Measurements from ENCODE around the gene ADGRG3. TPM values are rescaled to one million over a fixed set of nuclear protein-coding genes. Genes with fewer than 3 reads are reported as not detected.

ADGRG3 gene
- total RNA-seq, 4 donors from 2014 or later = 1.0 to 3.2 (median 2.5) TPM; not detected in 1

DNA sequence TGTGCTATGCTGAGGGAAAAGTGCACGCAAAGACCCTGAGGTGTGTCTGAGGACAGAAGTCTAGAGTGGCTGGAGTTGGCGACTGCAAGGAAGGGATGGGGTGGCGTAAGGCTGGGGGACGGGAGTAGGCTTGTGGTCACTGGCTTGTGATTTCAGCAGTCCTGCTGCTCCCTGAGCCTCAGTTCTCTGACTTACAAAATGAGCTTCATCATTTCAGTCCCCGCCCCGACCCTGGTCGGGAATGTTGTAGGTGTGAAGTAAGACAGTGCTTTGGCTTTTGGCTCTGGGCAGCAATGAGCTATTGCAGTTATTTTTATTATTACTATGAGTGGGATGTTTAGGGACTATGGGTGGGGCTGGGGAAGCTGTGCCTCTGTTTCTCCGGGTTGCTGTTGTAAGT lies 31.1 kb upstream of the ADGRG3 start:
- H3K27ac ChIP-seq = peak overlapping the region; percentile 65 to 72
- no peak for TF ChIP-seq POLR2A (IDR thresholded peaks at IDR 0.05)
- TF ChIP-seq, protein P1, sequence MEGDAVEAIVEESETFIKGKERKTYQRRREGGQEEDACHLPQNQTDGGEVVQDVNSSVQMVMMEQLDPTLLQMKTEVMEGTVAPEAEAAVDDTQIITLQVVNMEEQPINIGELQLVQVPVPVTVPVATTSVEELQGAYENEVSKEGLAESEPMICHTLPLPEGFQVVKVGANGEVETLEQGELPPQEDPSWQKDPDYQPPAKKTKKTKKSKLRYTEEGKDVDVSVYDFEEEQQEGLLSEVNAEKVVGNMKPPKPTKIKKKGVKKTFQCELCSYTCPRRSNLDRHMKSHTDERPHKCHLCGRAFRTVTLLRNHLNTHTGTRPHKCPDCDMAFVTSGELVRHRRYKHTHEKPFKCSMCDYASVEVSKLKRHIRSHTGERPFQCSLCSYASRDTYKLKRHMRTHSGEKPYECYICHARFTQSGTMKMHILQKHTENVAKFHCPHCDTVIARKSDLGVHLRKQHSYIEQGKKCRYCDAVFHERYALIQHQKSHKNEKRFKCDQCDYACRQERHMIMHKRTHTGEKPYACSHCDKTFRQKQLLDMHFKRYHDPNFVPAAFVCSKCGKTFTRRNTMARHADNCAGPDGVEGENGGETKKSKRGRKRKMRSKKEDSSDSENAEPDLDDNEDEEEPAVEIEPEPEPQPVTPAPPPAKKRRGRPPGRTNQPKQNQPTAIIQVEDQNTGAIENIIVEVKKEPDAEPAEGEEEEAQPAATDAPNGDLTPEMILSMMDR (IDR thresholded peaks at IDR 0.05) = no peak
- no peak for DNase-seq
- no peaks in the 10 kb centered on the region for H3K9me3 ChIP-seq
- no peaks in the 10 kb centered on the region for H3K36me3 ChIP-seq
- no peak overlapping the region for H3K4me3 ChIP-seq
- intact Hi-C loops (cut with DNase I; ENCODE audit: low total_unique reads) = no loop called here
- no peaks in the 10 kb centered on the region for H3K4me1 ChIP-seq
- H3K27me3 ChIP-seq = no peaks in the 10 kb centered on the region

DNA sequence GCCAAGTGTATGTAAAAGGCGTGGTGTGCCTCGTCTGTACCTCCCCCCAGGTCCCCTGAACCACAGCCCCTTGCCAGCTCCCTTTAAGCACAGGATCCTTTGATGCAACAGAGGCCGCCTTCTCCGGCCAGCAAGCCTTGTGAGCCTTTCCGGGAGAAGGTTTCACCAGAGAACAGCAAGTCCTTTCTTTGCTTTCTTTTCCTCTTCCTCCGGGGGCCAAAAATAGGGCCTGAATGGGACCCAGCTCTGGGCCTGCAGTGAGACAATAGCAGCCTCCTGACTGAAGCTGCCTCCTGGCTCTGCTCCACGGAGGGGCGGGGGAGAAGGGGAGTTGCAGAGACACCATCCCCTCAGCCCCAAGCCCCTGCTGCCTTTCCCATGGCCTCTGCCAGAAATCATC lies 30.7 kb upstream of the ADGRG3 start:
- no peaks in the 10 kb centered on the region for H3K9me3 ChIP-seq
- no peaks in the 10 kb centered on the region for H3K27me3 ChIP-seq
- intact Hi-C loops (cut with DNase I; ENCODE audit: low total_unique reads) = no loop called here
- H3K4me3 ChIP-seq = no peak overlapping the region
- peak in 1 of 2 donors; percentile 58 for DNase-seq
- no peaks in the 10 kb centered on the region for H3K4me1 ChIP-seq
- no peak for TF ChIP-seq POLR2A (IDR thresholded peaks at IDR 0.05)
- TF ChIP-seq, protein P1 (IDR thresholded peaks at IDR 0.05) = no peak
- H3K36me3 ChIP-seq = no peaks in the 10 kb centered on the region
- H3K27ac ChIP-seq = peak overlapping the region; percentile 65 to 72

DNA sequence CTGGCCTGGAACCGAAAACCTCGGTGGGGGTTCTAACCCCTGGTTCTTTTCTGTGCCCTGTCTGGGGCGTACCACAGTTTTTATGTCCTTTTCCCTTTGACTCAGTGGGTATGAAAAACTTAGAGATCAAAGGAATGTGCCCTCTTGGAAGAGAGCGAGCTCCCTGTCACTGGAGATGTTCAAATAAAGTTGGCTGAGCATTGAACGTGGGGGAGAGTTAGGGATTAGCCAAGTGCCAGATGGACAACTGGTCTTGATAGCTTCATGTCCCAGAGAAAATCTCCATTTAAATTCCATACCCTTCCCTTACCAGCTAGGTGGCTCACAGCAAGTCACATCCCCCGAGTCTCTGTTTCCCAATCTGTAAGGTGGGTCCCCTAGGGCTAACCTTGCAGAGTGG lies 30.1 kb upstream of the ADGRG3 start:
- no peaks in the 10 kb centered on the region for H3K36me3 ChIP-seq
- no peak for TF ChIP-seq POLR2A (IDR thresholded peaks at IDR 0.05)
- TF ChIP-seq, protein P1 (IDR thresholded peaks at IDR 0.05) = no peak
- no peaks in the 10 kb centered on the region for H3K9me3 ChIP-seq
- no peaks in the 10 kb centered on the region for H3K4me1 ChIP-seq
- H3K27me3 ChIP-seq = no peaks in the 10 kb centered on the region
- intact Hi-C loops (cut with DNase I; ENCODE audit: low total_unique reads) = no loop called here
- H3K4me3 ChIP-seq = no peak overlapping the region
- peak overlapping the region; percentile 65 to 72 for H3K27ac ChIP-seq
- DNase-seq = no peak

DNA sequence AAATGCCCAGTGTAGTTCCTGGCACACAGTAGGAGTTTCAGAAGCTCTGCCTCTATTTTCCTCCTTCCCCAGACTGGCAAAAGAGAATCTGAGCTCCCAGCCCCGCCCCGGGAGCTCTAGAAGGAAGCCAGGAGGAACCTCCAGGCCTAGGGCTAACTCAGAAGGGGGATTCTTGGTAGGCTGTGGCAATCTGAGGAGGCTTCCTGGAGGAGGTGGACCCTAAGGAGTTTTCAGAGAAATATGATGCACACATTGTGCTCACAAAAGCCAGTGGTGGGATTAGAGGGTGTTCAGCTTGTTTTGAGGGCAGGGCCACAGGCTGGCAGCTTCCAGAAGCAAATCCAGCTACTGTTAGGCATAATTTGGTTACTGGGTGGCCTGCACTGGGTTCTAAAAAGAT lies 29.7 kb upstream of the ADGRG3 start:
- Histone ChIP-seq H3K36me3 (no peaks in the 10 kb centered on the region), H3K4me1 (no peaks in the 10 kb centered on the region), H3K27me3 (no peaks in the 10 kb centered on the region), H3K27ac (peak overlapping the region; percentile 65 to 72), H3K9me3 (no peaks in the 10 kb centered on the region), H3K4me3 (no peak overlapping the region)
- TF ChIP-seq, protein P1 (IDR thresholded peaks at IDR 0.05) = no peak
- TF ChIP-seq POLR2A (IDR thresholded peaks at IDR 0.05) = no peak
- no peak for DNase-seq
- intact Hi-C loops (cut with DNase I; ENCODE audit: low total_unique reads) = no loop called here

DNA sequence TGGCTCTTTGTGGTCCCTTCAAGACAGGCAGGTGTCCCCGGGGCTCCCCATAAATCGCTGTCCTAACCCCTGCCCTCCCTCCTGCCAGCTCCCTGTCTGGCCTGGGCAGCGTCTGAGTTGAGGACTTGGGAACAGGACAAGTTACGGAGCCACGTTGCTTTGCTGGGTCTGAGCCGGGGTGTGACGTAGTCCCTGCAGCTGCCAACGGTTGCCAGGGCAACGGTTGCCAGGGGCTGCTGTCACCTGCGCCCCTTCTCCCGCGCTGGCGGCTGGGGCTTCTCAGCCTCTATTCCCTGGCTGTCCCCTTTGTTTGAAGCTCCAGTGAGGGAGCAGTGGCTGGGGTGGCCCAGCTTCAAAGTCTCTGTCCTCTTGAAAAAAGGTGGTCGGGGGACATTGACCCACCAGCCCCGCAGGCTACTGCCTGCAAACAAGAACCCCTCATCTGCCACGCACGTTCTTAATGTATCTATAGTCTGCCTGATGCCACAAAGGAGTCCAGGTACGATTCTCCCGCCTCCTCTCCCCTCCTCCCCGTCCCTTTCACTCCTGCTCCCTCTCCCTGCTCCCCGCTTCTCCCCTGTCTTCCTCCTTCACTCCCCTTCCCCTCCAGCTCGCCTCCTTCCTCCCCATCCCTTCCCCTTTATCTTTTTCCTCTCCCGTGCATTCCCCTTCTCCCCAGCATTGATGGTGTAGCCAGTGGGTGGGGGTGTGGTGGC lies 28.8 kb upstream of the ADGRG3 start:
- no peak for DNase-seq
- Histone ChIP-seq H3K36me3 (no peaks in the 10 kb centered on the region), H3K9me3 (no peaks in the 10 kb centered on the region), H3K4me1 (no peaks in the 10 kb centered on the region), H3K27me3 (no peaks in the 10 kb centered on the region), H3K4me3 (no peak overlapping the region), H3K27ac (peak overlapping the region; percentile 65 to 72)
- intact Hi-C loops (cut with DNase I; ENCODE audit: low total_unique reads) = no loop called here
- no peak for TF ChIP-seq POLR2A (IDR thresholded peaks at IDR 0.05)
- TF ChIP-seq, protein P1 (IDR thresholded peaks at IDR 0.05) = no peak
